SK-N-MC (cell line): ENCODE data around the gene FRMD4A.

Experiments
- EZH2 ChIP-seq: fragments of 200-600 bp; sonication (generic); IDR thresholded peaks from one replicate; pipeline ENCODE4 v1.6.1; 2017; ENCODE audit warnings: antibody characterized with exemption
- FOXP2 ChIP-seq: optimal IDR thresholded peaks from 2 replicates; pipeline ENCODE3; 2011; ENCODE audit warnings: mild to moderate bottlenecking, moderate library complexity; ENCODE audit not compliant: insufficient read depth; ENCODE audit errors: extremely low read length, control extremely low read depth
- POLR2AphosphoS5 ChIP-seq: IDR thresholded peaks from 2 replicates; pipeline ENCODE4 v1.6.1; 2012; ENCODE audit warnings: mild to moderate bottlenecking, low read depth, low read length, borderline replicate concordance

DNA sequence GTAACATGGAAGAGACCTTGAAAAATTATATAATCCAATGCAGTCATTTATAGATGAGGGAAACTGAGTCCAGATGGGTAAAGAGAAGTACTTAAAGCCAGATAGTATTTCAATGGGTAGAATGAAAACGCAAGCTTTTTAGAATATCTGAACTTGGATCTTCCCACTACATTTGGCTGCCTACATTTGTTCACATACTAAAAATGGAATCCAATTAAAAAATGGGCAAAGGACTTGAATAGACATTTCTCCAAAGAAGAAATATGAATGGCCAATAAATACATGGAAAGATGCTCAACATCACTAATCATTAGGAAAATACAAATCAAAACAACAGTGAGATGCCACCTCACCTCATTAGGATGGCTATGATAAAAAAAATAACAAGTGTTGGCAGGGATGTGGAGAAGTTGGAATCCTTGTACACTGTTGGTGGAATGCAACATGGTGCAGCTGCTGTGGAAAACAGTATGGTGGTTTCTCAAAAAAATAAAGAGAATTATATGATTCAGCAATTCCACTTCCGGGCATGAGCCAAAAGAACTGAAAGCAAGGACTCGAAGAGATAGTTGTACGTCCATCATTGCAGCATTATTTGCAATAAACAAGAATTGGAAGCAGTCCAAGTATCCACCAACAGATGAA lies 188.0 kb downstream of the FRMD4A start:
- no peak for TF ChIP-seq EZH2
- TF ChIP-seq POLR2AphosphoS5: no peak
- TF ChIP-seq FOXP2: no peak
